Right atrium auricular region (tissue), 2 donors: ENCODE results near the gene MYO15A. TPM values are rescaled to one million over a fixed set of nuclear protein-coding genes. Genes with fewer than 3 reads are reported as not detected.

Experiments
- DNase-seq: peaks from one replicate; pipeline ENCODE4 v3.0.0-alpha.2; 2019; ENCODE audit warnings: low spot score
- H3K27ac ChIP-seq, 2 donors: fragments of 200-600 bp; sonication (generic); 1 replicate in 1 of 2; 2 replicates in 1 of 2; pipeline ENCODE4 v1.5.1; 2016 to 2019
- H3K27me3 ChIP-seq, 2 donors: fragments of 200-600 bp; sonication (generic); one replicate each; pipeline versions ENCODE4 v1.5.1 to v1.6.0; 2017 to 2019
- H3K36me3 ChIP-seq: fragments of 200-600 bp; sonication (generic); one replicate; pipeline ENCODE4 v1.5.1; 2016
- H3K4me1 ChIP-seq, 2 donors: fragments of 200-600 bp; sonication (generic); one replicate each; pipeline versions ENCODE4 v1.5.1 to v1.6.0; 2017 to 2019
- H3K4me3 ChIP-seq, 2 donors: fragments of 200-600 bp; sonication (generic); 1 replicate in 1 of 2; 2 replicates in 1 of 2; pipeline ENCODE4 v1.5.1; 2017 to 2019; ENCODE audit warnings: mild to moderate bottlenecking in 1 of 2, moderate library complexity in 1 of 2
- H3K9me3 ChIP-seq, 2 donors: fragments of 200-600 bp; sonication (generic); one replicate each; pipeline ENCODE4 v1.5.1; 2019
- total RNA-seq, 2 donors: library from RNA; depleted of rRNA; stranded (reverse); fragments of >200 nt; gene quantifications; one replicate each; pipeline ENCODE4 v1.1.0, GENCODE V29; 2016
- TF ChIP-seq, protein P1 (sequence below), 2 donors: fragments of 200-600 bp; sonication (generic); IDR thresholded peaks; one replicate each; pipeline ENCODE4 v1.5.1; 2019; ENCODE audit warnings: antibody characterized with exemption in 2 of 2

Gene MYO15A
- total RNA-seq, 2 donors from 2014 or later = 0.20 TPM; not detected in 1

DNA sequence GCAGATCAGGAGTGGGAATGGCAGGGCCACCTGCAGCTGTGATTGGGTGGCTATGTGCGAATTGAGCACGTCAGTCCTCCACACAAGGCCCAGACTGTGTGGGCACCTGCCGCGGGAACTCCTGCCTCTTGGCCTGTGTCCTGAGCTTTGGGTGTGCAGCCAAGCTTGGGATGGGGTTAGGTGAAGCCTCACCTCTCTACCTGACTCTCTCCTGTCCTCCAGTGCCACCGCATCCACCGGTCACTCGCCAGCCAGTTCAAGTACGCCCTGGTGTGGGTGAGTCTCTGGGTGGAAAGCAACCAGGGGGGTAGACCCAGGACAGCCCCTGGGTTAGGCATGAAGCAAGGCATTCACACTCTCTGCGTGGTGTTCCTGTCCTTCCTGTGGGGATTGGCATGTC lies 2.3 kb upstream of the MYO15A start:
- no peaks in the 10 kb centered on the region for H3K9me3 ChIP-seq
- H3K27ac ChIP-seq = no peak overlapping the region
- TF ChIP-seq, protein P1, sequence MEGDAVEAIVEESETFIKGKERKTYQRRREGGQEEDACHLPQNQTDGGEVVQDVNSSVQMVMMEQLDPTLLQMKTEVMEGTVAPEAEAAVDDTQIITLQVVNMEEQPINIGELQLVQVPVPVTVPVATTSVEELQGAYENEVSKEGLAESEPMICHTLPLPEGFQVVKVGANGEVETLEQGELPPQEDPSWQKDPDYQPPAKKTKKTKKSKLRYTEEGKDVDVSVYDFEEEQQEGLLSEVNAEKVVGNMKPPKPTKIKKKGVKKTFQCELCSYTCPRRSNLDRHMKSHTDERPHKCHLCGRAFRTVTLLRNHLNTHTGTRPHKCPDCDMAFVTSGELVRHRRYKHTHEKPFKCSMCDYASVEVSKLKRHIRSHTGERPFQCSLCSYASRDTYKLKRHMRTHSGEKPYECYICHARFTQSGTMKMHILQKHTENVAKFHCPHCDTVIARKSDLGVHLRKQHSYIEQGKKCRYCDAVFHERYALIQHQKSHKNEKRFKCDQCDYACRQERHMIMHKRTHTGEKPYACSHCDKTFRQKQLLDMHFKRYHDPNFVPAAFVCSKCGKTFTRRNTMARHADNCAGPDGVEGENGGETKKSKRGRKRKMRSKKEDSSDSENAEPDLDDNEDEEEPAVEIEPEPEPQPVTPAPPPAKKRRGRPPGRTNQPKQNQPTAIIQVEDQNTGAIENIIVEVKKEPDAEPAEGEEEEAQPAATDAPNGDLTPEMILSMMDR (IDR thresholded peaks at IDR 0.05) = no peak
- H3K36me3 ChIP-seq = peaks cover 11% of the 10 kb centered on the region
- H3K27me3 ChIP-seq = no peaks in the 10 kb centered on the region
- no peaks in the 10 kb centered on the region for H3K4me1 ChIP-seq
- no peak for DNase-seq
- no peak overlapping the region for H3K4me3 ChIP-seq

DNA sequence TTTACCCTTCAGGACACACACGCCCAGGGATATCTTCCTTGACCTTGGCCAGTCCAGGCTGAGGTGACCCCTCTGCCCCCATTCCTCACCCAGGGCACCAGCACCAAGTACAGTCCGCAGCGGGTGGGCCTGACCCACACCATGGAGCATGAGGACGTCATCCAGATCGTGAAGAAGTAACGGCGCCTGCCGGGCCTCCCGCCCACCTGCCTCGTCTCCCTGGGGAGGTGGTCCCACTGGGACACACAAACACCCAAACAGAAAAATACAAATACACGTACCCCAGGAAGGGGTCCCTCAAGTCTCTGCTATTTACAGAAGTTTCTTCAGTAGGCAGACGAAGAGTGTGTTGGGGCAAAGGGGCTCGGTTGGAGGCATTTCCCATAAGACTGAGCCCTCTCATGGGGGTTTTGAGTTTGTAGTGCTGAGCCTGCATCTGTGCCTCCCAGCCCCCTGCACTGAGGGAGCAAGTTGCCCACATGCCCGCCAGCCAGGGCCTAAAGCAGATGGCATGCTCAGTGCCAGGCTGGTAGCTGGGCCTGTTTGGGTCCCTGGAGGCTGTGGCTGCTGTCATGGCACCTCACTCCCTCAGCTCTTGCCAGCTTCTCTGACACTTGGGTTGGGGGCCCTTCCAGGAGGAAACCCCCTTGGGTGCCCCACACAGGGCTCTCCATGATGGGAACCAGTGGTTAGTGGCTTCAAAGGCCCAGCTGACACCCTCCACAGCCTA lies 1.3 kb upstream of the MYO15A start:
- H3K36me3 ChIP-seq = peaks cover 4% of the 10 kb centered on the region
- no peak for DNase-seq

GRCh38 chr17:18107971-18108370 lies 585 bp upstream of the MYO15A start:
- Histone ChIP-seq H3K27ac (no peak overlapping the region), H3K9me3 (no peaks in the 10 kb centered on the region), H3K27me3 (no peaks in the 10 kb centered on the region), H3K36me3 (peaks cover 4% of the 10 kb centered on the region), H3K4me3 (no peak overlapping the region), H3K4me1 (no peaks in the 10 kb centered on the region)
- TF ChIP-seq, protein P1 (IDR thresholded peaks at IDR 0.05) = no peak
- DNase-seq = no peak

More for the DNA sequence above, 1.3 kb upstream of the MYO15A start:
- TF ChIP-seq, protein P1 (IDR thresholded peaks at IDR 0.05) = no peak
- H3K4me1 ChIP-seq = no peaks in the 10 kb centered on the region
- no peak overlapping the region for H3K4me3 ChIP-seq
- no peaks in the 10 kb centered on the region for H3K27me3 ChIP-seq
- no peaks in the 10 kb centered on the region for H3K9me3 ChIP-seq
- H3K27ac ChIP-seq = no peak overlapping the region

- Histone ChIP-seq H3K9me3 (no peaks in the 10 kb centered on the region), H3K36me3 (peaks cover 4% of the 10 kb centered on the region), H3K27me3 (no peaks in the 10 kb centered on the region), H3K4me3 (no peak overlapping the region), H3K27ac (no peak overlapping the region), H3K4me1 (no peaks in the 10 kb centered on the region)
- no peak for DNase-seq
- TF ChIP-seq, protein P1 (IDR thresholded peaks at IDR 0.05) = no peak
These were observed 1.5 kb downstream of the MYO15A start for GRCh38 chr17:18109935-18110485.

DNA sequence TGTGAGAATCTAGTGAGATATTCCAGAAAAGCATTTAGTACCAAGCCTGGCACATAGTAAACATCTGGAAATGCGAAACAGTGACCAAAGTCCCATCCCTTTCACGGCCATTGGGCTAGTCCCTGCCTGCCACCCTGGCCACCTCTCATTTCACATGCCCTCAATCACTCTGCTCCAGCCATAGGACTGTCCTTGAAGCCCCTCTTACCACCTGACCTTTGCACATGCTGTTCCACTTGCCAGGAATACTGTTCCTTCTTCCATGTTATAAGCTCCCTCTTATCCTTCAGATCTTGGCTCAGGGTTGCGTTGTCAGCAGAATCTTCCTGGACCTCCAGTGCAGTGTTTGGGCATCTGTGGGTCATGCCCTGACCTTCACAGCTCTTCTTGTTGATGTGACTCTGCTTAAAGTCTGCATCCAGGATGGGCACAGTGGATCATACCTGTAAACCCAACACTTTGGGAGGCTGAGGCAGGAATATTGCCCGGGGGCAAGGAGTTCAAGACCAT lies 2.1 kb downstream of the MYO15A start:
- no peaks in the 10 kb centered on the region for H3K36me3 ChIP-seq
- DNase-seq = no peak
- TF ChIP-seq, protein P1 (IDR thresholded peaks at IDR 0.05) = no peak
- no peaks in the 10 kb centered on the region for H3K4me1 ChIP-seq
- no peaks in the 10 kb centered on the region for H3K9me3 ChIP-seq
- no peaks in the 10 kb centered on the region for H3K27me3 ChIP-seq
- no peak overlapping the region for H3K4me3 ChIP-seq
- H3K27ac ChIP-seq = no peak overlapping the region
